ENCODE data around the gene FSTL1. TPM values are rescaled to one million over a fixed set of nuclear protein-coding genes. Genes with fewer than 3 reads are reported as not detected.
A peak's percentile ranks its signal among the peaks of the same experiment; 100 is the strongest.

FSTL1 gene
- total RNA-seq, 4 donors from 2014 or later = 532 to 861 (median 705) TPM

DNA sequence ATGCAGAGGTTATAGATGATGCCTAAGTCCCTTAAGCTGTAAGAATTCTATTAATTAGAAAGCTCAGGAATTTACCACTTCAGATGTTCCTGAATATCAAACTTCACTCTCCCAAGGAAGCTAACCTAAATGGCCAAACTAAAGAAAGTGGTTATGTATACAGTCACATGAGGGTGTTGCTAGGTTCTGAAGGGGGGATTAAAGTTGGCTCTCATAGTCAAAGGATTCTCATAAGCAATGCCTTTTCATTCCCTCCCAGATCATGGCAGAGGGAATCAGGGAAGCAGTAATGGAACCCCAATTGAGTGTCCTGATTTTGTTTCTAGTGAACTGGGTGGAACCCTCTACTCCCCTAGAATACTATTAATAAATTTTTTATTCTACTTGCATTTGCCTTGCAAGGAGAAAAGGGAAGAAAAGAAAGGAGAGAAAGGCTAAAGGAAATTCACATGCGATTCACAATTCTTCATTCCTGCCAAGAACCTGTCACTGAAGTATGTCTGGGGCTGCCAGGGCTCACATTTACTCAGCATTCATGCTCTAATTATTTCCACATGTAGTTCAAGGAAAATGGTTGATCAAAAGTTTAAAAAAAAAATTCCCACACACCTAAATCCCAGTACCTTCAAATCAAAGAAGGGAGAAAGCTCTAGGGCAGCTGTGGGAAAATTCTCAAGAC is 25.1 kb downstream of the FSTL1 start:
- ATAC-seq (ENCODE audit: low FRiP score) (peak; percentile 34), DNase-seq (ENCODE audit: low spot score) (no peak)
- TF ChIP-seq, protein P1, sequence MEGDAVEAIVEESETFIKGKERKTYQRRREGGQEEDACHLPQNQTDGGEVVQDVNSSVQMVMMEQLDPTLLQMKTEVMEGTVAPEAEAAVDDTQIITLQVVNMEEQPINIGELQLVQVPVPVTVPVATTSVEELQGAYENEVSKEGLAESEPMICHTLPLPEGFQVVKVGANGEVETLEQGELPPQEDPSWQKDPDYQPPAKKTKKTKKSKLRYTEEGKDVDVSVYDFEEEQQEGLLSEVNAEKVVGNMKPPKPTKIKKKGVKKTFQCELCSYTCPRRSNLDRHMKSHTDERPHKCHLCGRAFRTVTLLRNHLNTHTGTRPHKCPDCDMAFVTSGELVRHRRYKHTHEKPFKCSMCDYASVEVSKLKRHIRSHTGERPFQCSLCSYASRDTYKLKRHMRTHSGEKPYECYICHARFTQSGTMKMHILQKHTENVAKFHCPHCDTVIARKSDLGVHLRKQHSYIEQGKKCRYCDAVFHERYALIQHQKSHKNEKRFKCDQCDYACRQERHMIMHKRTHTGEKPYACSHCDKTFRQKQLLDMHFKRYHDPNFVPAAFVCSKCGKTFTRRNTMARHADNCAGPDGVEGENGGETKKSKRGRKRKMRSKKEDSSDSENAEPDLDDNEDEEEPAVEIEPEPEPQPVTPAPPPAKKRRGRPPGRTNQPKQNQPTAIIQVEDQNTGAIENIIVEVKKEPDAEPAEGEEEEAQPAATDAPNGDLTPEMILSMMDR (IDR thresholded peaks at IDR 0.05) = no peak

DNA sequence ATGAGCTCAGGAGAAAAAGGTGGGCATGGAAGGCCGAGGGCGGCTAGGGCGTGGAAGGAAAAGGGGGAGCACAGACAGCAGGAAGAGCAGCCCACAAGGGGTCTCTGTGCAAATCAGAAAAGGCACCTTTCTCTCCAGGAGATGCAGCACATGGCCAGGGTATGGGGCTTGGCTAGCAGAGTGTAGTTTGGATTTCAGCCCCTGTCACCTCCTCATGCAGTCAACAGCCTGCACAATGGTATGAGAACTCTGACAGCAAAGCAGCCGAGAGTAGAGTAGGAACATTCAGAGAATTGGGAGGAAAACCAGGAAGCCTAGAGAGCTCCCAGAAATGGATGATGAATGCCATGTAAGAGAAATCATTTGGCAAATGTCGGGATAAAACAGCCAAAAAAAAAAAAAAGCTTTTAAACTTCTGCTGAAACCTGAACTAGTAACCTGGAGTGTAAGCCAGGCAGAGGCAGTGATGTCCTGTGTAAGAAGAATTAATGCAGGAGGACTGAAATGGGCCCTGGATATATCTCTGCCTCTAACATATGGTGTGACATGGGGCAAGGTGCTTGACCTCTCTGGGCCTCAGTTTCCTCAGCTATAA is 25.7 kb downstream of the FSTL1 start:
- TF ChIP-seq, protein P1 (IDR thresholded peaks at IDR 0.05) = no peak
- no peak for ATAC-seq (ENCODE audit: low FRiP score)
- no peak for DNase-seq (ENCODE audit: low spot score)

DNA sequence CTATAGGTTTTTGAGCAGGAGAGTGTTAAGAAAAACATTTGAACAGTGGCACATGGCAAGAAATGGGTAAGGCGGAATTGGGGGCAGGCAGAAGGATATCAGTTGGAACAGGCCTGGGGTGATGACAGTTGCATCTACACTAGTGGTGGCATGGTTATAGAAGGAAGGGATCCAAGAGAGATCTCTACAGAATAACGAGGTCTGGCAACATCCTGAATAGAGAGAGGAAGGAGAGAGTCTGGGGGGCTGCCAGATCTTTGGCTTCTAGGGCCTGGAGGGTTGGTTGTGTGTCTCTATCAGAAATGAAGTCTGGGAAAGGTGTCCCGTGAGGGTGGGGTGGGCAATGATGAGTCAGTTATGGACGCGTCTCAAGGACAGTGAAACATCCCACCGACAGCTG is 26.3 kb downstream of the FSTL1 start:
- TF ChIP-seq, protein P1 (IDR thresholded peaks at IDR 0.05) = no peak
- DNase-seq (ENCODE audit: low spot score) = no peak
- no peak for ATAC-seq (ENCODE audit: low FRiP score)

DNA sequence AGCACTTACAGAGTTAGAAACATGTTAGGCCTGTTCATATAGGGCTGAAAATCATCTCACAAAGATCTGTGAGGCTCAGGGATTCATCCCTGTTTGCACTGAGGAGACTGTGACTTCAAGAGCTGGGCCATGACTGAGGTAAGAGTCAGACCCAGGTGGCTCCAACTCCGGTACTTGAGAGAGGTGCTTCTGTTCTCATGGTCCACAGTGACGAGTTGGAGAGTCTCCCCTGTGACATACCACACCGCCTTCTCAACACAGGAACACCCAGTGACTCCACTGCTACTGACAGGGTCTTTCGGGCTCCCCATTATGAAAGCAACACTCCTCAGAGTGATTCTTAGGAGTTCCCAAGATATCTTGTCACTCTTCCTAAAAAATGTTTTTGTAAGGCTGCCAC is 27.4 kb downstream of the FSTL1 start:
- ATAC-seq (ENCODE audit: low FRiP score) (peak; percentile 7), DNase-seq (ENCODE audit: low spot score) (no peak)
- TF ChIP-seq, protein P1 (IDR thresholded peaks at IDR 0.05) = no peak

DNA sequence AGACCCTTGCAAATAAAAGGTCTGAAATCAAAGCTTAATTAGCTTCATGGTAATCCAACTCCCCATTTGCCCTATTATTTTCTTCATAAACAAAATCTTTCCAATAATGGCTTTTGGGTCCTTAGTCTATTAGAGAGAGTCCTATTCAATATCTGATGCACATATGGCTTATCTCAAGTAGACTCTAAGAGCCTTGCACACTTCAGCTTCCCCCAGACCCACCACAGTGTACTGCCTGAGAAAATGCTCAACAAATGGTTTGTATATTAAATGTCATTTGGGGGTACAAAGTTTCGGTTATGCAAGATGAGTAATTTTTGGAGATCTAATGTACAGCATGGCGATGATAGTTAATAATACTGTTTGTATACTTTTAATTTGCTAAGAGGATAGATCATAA is 28.9 kb downstream of the FSTL1 start:
- ATAC-seq (ENCODE audit: low FRiP score) (no peak), DNase-seq (ENCODE audit: low spot score) (no peak)
- TF ChIP-seq, protein P1 (IDR thresholded peaks at IDR 0.05) = no peak

DNA sequence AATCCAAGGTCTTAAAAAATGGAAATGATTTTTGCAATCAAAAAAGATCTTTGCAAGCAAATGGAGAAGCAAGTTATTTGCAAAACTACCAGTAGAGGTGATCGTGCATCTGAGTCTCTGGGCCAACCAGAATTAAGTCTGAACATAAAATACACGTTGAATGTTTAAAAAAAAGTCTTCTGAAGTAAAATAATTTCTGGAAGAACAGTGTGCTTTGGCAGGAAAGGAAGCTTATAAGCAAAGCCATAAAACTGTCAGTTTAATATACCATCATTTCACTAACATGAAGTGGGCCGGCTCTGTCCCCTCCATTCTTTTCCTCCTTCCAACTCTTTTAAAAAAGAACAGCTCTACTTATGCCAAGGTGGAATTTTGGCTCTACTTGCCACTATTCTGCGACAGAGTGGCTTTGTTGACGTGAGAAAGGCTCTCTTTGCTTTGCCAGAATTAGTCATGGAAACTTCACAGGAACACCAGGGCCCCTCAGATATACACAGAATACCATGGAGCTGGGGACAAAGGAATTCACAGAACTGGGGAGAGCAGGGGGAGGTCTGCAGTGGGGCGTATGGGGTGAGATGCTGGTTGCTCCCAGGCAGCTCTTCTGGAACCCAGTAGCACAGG is 29.8 kb downstream of the FSTL1 start:
- TF ChIP-seq, protein P1 (IDR thresholded peaks at IDR 0.05) = no peak
- ATAC-seq (ENCODE audit: low FRiP score) (no peak), DNase-seq (ENCODE audit: low spot score) (no peak)

Data from omental fat pad (tissue), 4 donors.